Bronchial epithelial cell (primary cell): ENCODE measurements around the gene BBS4. TPM values are rescaled to one million over a fixed set of nuclear protein-coding genes. Genes with fewer than 3 reads are reported as not detected.

Experiments used
- DNase-seq: peaks from one replicate; pipeline ENCODE4 v3.0.0-alpha.2; 2010; ENCODE audit warnings: low read depth
- FAIRE-seq: peaks from 2 replicates; lab custom pipeline; 2011; peaks lifted over from hg19 to GRCh38; lab: Jason Lieb, UNC
- H3K27me3 ChIP-seq: 2 replicates; pipeline ENCODE4 v1.5.1; 2011; ENCODE audit warnings: low read length; ENCODE audit not compliant: control insufficient read depth, insufficient read depth
- H3K36me3 ChIP-seq: 2 replicates; pipeline ENCODE4 v1.5.1; 2011; ENCODE audit warnings: low read length; ENCODE audit not compliant: control insufficient read depth, insufficient read depth
- H3K4me3 ChIP-seq: 2 replicates; pipeline ENCODE4 v1.5.1; 2011; ENCODE audit warnings: mild to moderate bottlenecking, low read depth, low read length, control low read depth
- total RNA-seq: library from RNA; depleted of rRNA; stranded (reverse); fragments of >200 nt; gene quantifications from 2 replicates; pipeline ENCODE4 v1.2.1, GENCODE V29; 2014
- TF ChIP-seq, protein P1 (sequence below): IDR thresholded peaks from 2 replicates; pipeline ENCODE4 v1.5.1; 2011; ENCODE audit warnings: mild to moderate bottlenecking, moderate library complexity, low read length, control low read depth, inconsistent platforms; ENCODE audit not compliant: insufficient read depth, severe bottlenecking

The BBS4 gene
- total RNA-seq, 1 donor from 2014 or later = 7.1 TPM

DNA sequence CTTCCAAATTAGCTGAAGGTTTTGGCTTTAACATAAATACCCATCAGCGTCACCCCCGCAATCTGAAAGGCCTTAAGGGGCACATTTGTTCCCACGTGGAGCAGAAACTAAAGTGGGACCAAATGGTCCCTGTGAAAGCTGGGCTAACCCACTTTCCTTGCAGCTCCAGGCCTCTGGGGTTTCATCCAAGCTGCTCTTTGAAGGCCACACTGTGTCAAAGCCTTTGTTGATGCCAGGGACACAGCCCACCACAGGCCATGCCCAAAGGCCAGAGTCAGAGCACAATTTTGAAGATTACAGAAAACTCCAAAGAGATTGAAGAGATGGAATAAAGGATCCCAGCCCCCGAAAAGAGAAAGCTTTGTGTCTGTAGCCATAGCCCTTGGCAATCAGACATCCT is 100.2 kb downstream of the BBS4 start:
- TF ChIP-seq, protein P1, sequence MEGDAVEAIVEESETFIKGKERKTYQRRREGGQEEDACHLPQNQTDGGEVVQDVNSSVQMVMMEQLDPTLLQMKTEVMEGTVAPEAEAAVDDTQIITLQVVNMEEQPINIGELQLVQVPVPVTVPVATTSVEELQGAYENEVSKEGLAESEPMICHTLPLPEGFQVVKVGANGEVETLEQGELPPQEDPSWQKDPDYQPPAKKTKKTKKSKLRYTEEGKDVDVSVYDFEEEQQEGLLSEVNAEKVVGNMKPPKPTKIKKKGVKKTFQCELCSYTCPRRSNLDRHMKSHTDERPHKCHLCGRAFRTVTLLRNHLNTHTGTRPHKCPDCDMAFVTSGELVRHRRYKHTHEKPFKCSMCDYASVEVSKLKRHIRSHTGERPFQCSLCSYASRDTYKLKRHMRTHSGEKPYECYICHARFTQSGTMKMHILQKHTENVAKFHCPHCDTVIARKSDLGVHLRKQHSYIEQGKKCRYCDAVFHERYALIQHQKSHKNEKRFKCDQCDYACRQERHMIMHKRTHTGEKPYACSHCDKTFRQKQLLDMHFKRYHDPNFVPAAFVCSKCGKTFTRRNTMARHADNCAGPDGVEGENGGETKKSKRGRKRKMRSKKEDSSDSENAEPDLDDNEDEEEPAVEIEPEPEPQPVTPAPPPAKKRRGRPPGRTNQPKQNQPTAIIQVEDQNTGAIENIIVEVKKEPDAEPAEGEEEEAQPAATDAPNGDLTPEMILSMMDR = no peak
- peaks cover 1% of the 10 kb centered on the region for H3K36me3 ChIP-seq
- FAIRE-seq = no peak

DNA sequence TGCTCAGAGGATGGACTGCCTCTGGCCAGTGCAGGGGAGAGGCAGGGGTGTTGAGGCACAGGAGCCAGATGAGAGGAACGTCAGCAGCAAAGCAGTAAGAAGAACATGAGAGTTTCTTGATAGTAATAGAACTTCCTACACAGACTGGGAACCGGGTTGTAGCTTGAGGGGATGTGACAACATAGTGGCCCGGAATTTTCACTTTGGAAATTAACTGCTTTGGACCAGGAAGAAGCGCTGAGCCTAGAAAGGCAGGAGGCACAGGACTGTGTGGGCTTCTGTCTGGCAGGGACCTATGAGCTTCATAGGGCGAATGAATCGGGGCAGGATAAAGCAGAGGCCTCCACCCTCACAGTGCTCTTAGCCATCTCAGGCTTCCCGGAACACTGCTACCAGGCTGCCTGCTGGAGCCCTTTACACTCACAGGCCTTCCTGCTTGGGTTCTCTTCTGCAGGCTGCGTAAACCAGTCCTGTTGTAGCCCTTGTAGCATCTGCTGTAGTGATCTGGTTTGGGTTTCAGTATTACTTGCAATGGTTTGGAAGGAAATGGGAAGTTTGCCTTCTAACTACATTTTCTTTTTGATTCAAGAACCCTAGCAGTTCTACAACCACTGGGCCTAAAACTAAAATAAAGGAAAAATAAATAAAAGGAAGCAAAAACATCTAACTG is 100.8 kb downstream of the BBS4 start:
- H3K4me3 ChIP-seq = no peak overlapping the region
- TF ChIP-seq, protein P1 = no peak
- DNase-seq (no peak), FAIRE-seq (no peak)
- peaks cover under 1% of the 10 kb centered on the region for H3K36me3 ChIP-seq
- H3K27me3 ChIP-seq = no peaks in the 10 kb centered on the region

More for the DNA sequence above, 100.2 kb downstream of the BBS4 start:
- Histone ChIP-seq H3K4me3 (no peak overlapping the region), H3K27me3 (no peaks in the 10 kb centered on the region)
- DNase-seq = no peak

DNA sequence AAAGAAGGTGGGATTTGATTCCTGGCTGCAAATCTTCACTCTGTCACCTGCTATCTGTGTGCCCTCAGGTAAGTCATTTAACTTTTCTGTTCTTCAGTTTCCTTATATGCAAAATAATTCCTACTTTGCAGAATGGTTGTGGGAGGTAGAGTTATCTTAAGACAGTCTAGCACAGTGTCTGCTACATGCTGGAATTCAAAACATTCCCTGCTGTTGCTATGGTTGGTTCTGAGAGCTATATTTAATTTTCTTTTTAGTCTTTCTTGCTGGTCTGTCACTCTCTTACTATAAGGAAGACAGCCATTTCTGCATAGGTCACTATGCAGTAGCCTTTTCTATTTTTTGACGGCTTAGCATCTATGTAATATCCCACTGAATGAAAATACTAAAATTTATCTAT is 101.5 kb downstream of the BBS4 start:
- FAIRE-seq (no peak), DNase-seq (no peak)
- H3K4me3 ChIP-seq = no peak overlapping the region
- H3K27me3 ChIP-seq = no peaks in the 10 kb centered on the region
- TF ChIP-seq, protein P1 = no peak
- H3K36me3 ChIP-seq = no peaks in the 10 kb centered on the region

Other genes with a start within 250 kb of the BBS4 start
- 24.7 and 41.7 TPM in 2 replicates for gene ARIH1, start 211.9 kb upstream of the BBS4 start, total RNA-seq
- gene GOLGA6B, start 31.5 kb upstream of the BBS4 start, total RNA-seq = not detected in 2 replicates
- 0.13 TPM in 1 of 2 replicates, not detected in the other for gene HIGD2B, start within 50 bp of the BBS4 start, total RNA-seq
- 29.7 and 40.5 TPM in 2 replicates for gene ADPGK, start 97.6 kb downstream of the BBS4 start, total RNA-seq